GM12878 (cell line): ENCODE measurements around the gene RPL7L1. TPM values are rescaled to one million over a fixed set of nuclear protein-coding genes. Genes with fewer than 3 reads are reported as not detected.

Source experiments
- ATAC-seq: fragments of 200-7000 bp; cut with Tn5 transposase; 3 replicates; pipeline ENCODE4 v1.9.1; 2020; ENCODE audit warnings: mild to moderate bottlenecking, moderate library complexity
- BruUV-seq: library from RNA; stranded (reverse); fragments of 400-500 nt; replicated peaks from 2 replicates; lab custom pipeline; 2021; lab: Mats Ljungman, UMichigan
- CTCF ChIA-PET: fragments of 300-600 bp; sonication (Branson Sonifier 250); formaldehyde crosslinking; extraction: SDS; loops from one replicate; lab custom pipeline; 2021; ENCODE audit warnings: inconsistent platforms; lab: Yijun Ruan, JAX
- POLR2A ChIA-PET: fragments of 350-600 bp; formaldehyde crosslinking; extraction: SDS; loops from one replicate; lab custom pipeline; 2021; ENCODE audit warnings: inconsistent platforms; lab: Charles Lee
- RAD21 ChIA-PET: fragments of 300-600 bp; sonication (Branson Sonifier 250); formaldehyde crosslinking; loops from one replicate; lab custom pipeline; 2023; ENCODE audit warnings: antibody characterized with exemption; ENCODE audit not compliant: unreplicated experiment; lab: Charles Lee
- SMC1A ChIA-PET: fragments of 300-600 bp; sonication (Branson Sonifier 250); formaldehyde crosslinking; loops from one replicate; lab custom pipeline; 2023; ENCODE audit not compliant: unreplicated experiment, uncharacterized antibody; lab: Charles Lee
- DNase-seq: peaks from one replicate; pipeline ENCODE4 v3.0.0-alpha.2; 2011; ENCODE audit warnings: low read depth, low spot score
- FAIRE-seq: peaks from 3 replicates; lab custom pipeline; 2011; peaks lifted over from hg19 to GRCh38; lab: Jason Lieb, UNC
- H2AFZ ChIP-seq: 2 replicates; pipeline ENCODE4 v1.6.0; 2011; ENCODE audit warnings: low read depth, low read length, control low read depth; ENCODE audit not compliant: control insufficient read depth
- H3K27ac ChIP-seq: 2 replicates; pipeline ENCODE4 v1.5.1; 2011; ENCODE audit warnings: control low read depth; ENCODE audit not compliant: control insufficient read depth, insufficient read depth
- H3K27me3 ChIP-seq, 2 experiments: replicated peaks in 1 of 2; 2 replicates each; pipeline versions ENCODE4 v1.6.0 to v1.6.1; 2011; ENCODE audit warnings: low read length in 1 of 2; ENCODE audit not compliant: control insufficient read depth in 2 of 2, insufficient read depth in 2 of 2
- H3K36me3 ChIP-seq, 2 experiments: 2 replicates each; pipeline ENCODE4 v1.5.1; 2011; ENCODE audit warnings: low read length in 1 of 2; ENCODE audit not compliant: control insufficient read depth in 2 of 2, insufficient read depth in 2 of 2
- H3K4me1 ChIP-seq: 2 replicates; pipeline ENCODE4 v1.6.1; 2011; ENCODE audit warnings: mild to moderate bottlenecking, low read length, moderate library complexity, mixed read lengths; ENCODE audit not compliant: control insufficient read depth, insufficient read depth
- H3K4me2 ChIP-seq: 2 replicates; pipeline ENCODE4 v1.6.0; 2011; ENCODE audit warnings: control low read depth; ENCODE audit not compliant: control insufficient read depth, insufficient read depth
- H3K4me3 ChIP-seq: fragments of 200-600 bp; sonication (generic); 2 replicates; pipeline ENCODE4 v1.5.1; 2016
- H3K79me2 ChIP-seq: 2 replicates; pipeline ENCODE4 v1.6.0; 2011; ENCODE audit warnings: low read length; ENCODE audit not compliant: control insufficient read depth, insufficient read depth
- H3K9ac ChIP-seq: 2 replicates; pipeline ENCODE4 v1.8.0; 2011; ENCODE audit warnings: low read length, control low read depth, mixed read lengths; ENCODE audit not compliant: control insufficient read depth, insufficient read depth
- H3K9me3 ChIP-seq: replicated peaks from 3 replicates; pipeline ENCODE4 v1.5.1; 2011; ENCODE audit warnings: mild to moderate bottlenecking, low read length; ENCODE audit not compliant: control insufficient read depth, insufficient read depth
- H4K20me1 ChIP-seq: 2 replicates; pipeline ENCODE4 v1.6.0; 2011; ENCODE audit not compliant: control insufficient read depth, insufficient read depth
- BACH1 ChIP-seq: fragments of 450-650 bp; IDR thresholded peaks from 2 replicates; pipeline ENCODE4 v1.6.1; 2017; ENCODE audit warnings: mild to moderate bottlenecking, borderline replicate concordance
- CHD2 ChIP-seq: IDR thresholded peaks from 2 replicates; pipeline ENCODE4 v1.6.1; 2011; ENCODE audit warnings: low read depth, low read length, improper control_type of control experiment, borderline replicate concordance
- E4F1 ChIP-seq: fragments of 450-650 bp; IDR thresholded peaks from 2 replicates; pipeline ENCODE4 v1.6.1; 2018; ENCODE audit warnings: borderline replicate concordance, mild to moderate bottlenecking; ENCODE audit not compliant: partially characterized antibody
- EGR1 ChIP-seq, 2 experiments: IDR thresholded peaks; 1 replicate in 1 of 2; 2 replicates in 1 of 2; pipeline ENCODE4 v1.6.1; 2011 to 2012; ENCODE audit warnings: low read depth in 2 of 2, low read length in 2 of 2, borderline replicate concordance in 1 of 2, mild to moderate bottlenecking in 1 of 2, moderate library complexity in 1 of 2
- GATAD2B ChIP-seq: fragments of 450-650 bp; conservative IDR thresholded peaks from 2 replicates; pipeline ENCODE4 v1.6.1; 2017; ENCODE audit warnings: low read depth, mild to moderate bottlenecking, moderate library complexity
- IKZF1 ChIP-seq: fragments of 450-650 bp; conservative IDR thresholded peaks from 2 replicates; pipeline ENCODE4 v1.6.1; 2017; ENCODE audit warnings: antibody characterized with exemption, mild to moderate bottlenecking
- JUNB ChIP-seq: IDR thresholded peaks from 2 replicates; pipeline ENCODE4 v1.6.1; 2016; ENCODE audit warnings: antibody characterized with exemption, mild to moderate bottlenecking
- RELA ChIP-seq: fragments of 450-650 bp; IDR thresholded peaks from 2 replicates; pipeline ENCODE4 v1.8.0; 2014; ENCODE audit warnings: borderline replicate concordance; ENCODE audit not compliant: partially characterized antibody
- SIN3A ChIP-seq: IDR thresholded peaks from 2 replicates; pipeline ENCODE4 v1.6.1; 2012; ENCODE audit warnings: low read depth, low read length, improper control_type of control experiment
- SMAD5 ChIP-seq: IDR thresholded peaks from 2 replicates; pipeline ENCODE4 v1.6.1; 2016; ENCODE audit warnings: antibody characterized with exemption, low read depth
- SUZ12 ChIP-seq: fragments of 200-600 bp; sonication (generic); IDR thresholded peaks from one replicate; pipeline ENCODE4 v1.6.1; 2018; ENCODE audit warnings: antibody characterized with exemption, mild to moderate bottlenecking; ENCODE audit not compliant: unreplicated experiment
- YBX1 ChIP-seq: fragments of 450-650 bp; IDR thresholded peaks from 2 replicates; pipeline ENCODE4 v1.6.1; 2016; ENCODE audit warnings: antibody characterized with exemption
- ZNF217 ChIP-seq: fragments of 450-650 bp; IDR thresholded peaks from 2 replicates; pipeline ENCODE4 v1.6.1; 2017; ENCODE audit warnings: antibody characterized with exemption, mild to moderate bottlenecking
- ZNF592 ChIP-seq: fragments of 450-650 bp; IDR thresholded peaks from 2 replicates; pipeline ENCODE4 v1.6.1; 2017; ENCODE audit warnings: mild to moderate bottlenecking, moderate library complexity
- ZSCAN29 ChIP-seq: fragments of 450-650 bp; IDR thresholded peaks from 2 replicates; pipeline ENCODE4 v1.6.1; 2017; ENCODE audit warnings: mild to moderate bottlenecking, moderate library complexity
- WGBS: methylation state at CpG from one replicate; pipeline ENCODE4 v1.1.6; 2016; ENCODE audit warnings: low lambda C conversion rate; ENCODE audit not compliant: insufficient replicate concordance, insufficient coverage; ENCODE audit errors: missing lambda C conversion rate; 5-methylcytosine and 5-hydroxymethylcytosine counted together
- in situ Hi-C: fragments of 300-500 bp; cut with MboI; formaldehyde crosslinking; loops from 9 replicates; pipeline ENCODE4 v1.14.3; 2018; ENCODE audit warnings: mixed read lengths
- intact Hi-C: fragments of 100-400 bp; cut with micrococcal nuclease; formaldehyde crosslinking; loops from one replicate; pipeline ENCODE4 v1.14.2; 2022; ENCODE audit not compliant: unreplicated experiment
- polyA plus RNA-seq, 11 experiments: library from polyadenylated mRNA; depleted of rRNA in 4 of 11; unstranded in 6 of 11; stranded (reverse) in 5 of 11; fragments of >200 nt; fragmentation: Nextera tagmentation in 4 of 11; fragmentation: Illumina TruSeq in 1 of 11; extraction: Ambion mirVana in 4 of 11; extraction: Trizol in 1 of 11; gene quantifications; 1 replicate in 1 of 11; 2 replicates in 10 of 11; pipeline versions ENCODE4 v1.2.1 to v1.2.3, GENCODE V29; 2011 to 2016; ENCODE audit warnings: inconsistent platforms in 2 of 11, missing spikeins in 2 of 11, low read depth in 1 of 11
- total RNA-seq, 4 experiments: library from RNA; depleted of rRNA in 3 of 4; stranded (reverse); fragments of >200 nt in 3 of 4; fragmentation: Illumina TruSeq in 1 of 4; extraction: Trizol in 1 of 4; gene quantifications; 2 replicates each; pipeline versions ENCODE4 v1.2.1 to v1.2.3, GENCODE V29; 2013 to 2021
- TF ChIP-seq, protein P1 (sequence below): fragments of 450-650 bp; IDR thresholded peaks from 2 replicates; pipeline ENCODE4 v1.6.1; 2017; ENCODE audit warnings: low read depth, mild to moderate bottlenecking, moderate library complexity

The RPL7L1 gene
- total and polyA plus RNA-seq, 10 of the 15 experiments (the other 5 are each of a cell fraction or from before 2014, with no cell fraction given) = 54.1 to 154 (median 104) TPM

DNA sequence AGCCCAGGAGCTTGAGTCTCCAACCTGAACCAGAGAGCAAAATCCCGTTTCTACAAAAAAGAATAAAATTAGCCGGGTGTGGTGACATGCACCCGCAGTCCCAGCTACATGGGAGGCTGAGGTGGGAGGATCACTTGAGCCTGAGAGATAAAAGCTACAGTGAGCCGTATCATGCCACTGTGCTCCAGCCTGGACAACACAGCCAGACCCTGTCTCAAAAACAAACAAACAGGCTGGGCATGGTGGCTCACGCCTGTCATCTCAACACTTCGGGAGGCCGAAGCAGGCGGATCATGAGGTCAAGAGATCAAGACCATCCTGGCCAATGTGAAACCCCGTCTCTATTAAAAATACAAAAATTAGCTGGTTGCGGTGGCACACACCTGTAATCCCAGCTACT is 25.1 kb downstream of the RPL7L1 start (continued):
- TF ChIP-seq ZNF592 (no peak), RELA (no peak), IKZF1 (no peak), ZSCAN29 (no peak), JUNB (no peak)

DNA sequence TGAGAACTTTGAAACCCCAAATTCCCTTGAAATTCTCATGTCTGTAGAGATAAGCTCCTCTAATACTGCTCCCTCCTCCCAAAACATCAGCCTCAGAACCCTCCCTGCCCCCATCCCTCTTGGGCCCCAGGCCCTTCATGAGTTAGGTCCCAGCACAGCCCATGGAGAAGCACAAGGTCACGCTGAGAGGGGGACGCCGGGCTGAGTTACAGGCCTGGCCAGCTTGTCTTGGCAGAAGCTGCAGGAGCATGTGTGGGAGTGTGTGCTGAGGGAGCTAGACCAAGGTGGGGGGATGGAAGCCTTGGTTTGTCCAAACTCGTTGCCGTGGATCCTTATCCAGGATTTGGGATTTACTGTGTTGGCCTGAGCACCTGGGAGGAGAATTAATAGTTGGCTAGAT is 27.9 kb downstream of the RPL7L1 start:
- Histone ChIP-seq H3K9me3 (no peaks in the 10 kb centered on the region), H3K9ac (no peak overlapping the region), H3K4me1 (no peaks in the 10 kb centered on the region), H3K4me3 (no peak overlapping the region), H3K79me2 (no peaks in the 10 kb centered on the region), H3K27ac (no peak overlapping the region), H2AFZ (no peak overlapping the region), H3K4me2 (no peak overlapping the region), H3K27me3 (no peaks in the 10 kb centered on the region), H4K20me1 (no peaks in the 10 kb centered on the region), H3K36me3 (no peaks in the 10 kb centered on the region)
- SMC1A ChIA-PET = interaction anchor here (1.5 to 1.6 kb wide), 2 partner anchors 22 to 236 kb away, joined by 3 to 5 read pairs; partner anchors contain the start of gene CNPY3
- no TSS peak for BruUV-seq
- 67% methylated on average over 5 of the region's 5 CpGs for WGBS
- POLR2A ChIA-PET = no interaction called here
- RAD21 ChIA-PET = no interaction called here
- CTCF ChIA-PET = interaction anchor here (0.5 to 1.2 kb wide), 3 partner anchors 66 to 436 kb away, joined by 3 to 4 read pairs (median 4); no protein-coding TSS in a partner anchor
- DNase-seq (no peak), FAIRE-seq (no peak), ATAC-seq (no peak)
- in situ Hi-C loops (loop anchor here (5.0 kb wide), 1 partner anchor 235 kb away; no protein-coding TSS in a partner anchor), intact Hi-C loops (no loop called here)
- TF ChIP-seq, protein P1, sequence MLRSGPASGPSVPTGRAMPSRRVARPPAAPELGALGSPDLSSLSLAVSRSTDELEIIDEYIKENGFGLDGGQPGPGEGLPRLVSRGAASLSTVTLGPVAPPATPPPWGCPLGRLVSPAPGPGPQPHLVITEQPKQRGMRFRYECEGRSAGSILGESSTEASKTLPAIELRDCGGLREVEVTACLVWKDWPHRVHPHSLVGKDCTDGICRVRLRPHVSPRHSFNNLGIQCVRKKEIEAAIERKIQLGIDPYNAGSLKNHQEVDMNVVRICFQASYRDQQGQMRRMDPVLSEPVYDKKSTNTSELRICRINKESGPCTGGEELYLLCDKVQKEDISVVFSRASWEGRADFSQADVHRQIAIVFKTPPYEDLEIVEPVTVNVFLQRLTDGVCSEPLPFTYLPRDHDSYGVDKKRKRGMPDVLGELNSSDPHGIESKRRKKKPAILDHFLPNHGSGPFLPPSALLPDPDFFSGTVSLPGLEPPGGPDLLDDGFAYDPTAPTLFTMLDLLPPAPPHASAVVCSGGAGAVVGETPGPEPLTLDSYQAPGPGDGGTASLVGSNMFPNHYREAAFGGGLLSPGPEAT = no peak
- TF ChIP-seq CHD2 = no peak
- no peak for TF ChIP-seq GATAD2B
- no peak for TF ChIP-seq SUZ12
- TF ChIP-seq BACH1 = no peak
- TF ChIP-seq YBX1 = no peak
- no peak for TF ChIP-seq EGR1 (IDR thresholded peaks at IDR 0.05; ENCODE audit: borderline replicate concordance in 1 of 2, low read depth in 2 of 2, low read length in 2 of 2)
- TF ChIP-seq ZNF217 = no peak
- no peak for TF ChIP-seq SIN3A
- no peak for TF ChIP-seq SMAD5
- TF ChIP-seq E4F1 = no peak
